Femur (tissue), 1 donor: ENCODE data around the gene BUD13.
A peak's percentile ranks its signal among the peaks of the same experiment; 100 is the strongest.
"Not testable (repeated sequence)": the region's sequence is repeated elsewhere in the genome, so short reads cannot be mapped to it uniquely, and the experiment has no call there.

Experiments used
- DNase-seq: peaks from one replicate; pipeline ENCODE4 v3.0.0-alpha.2; 2017

Gene BUD13

DNA sequence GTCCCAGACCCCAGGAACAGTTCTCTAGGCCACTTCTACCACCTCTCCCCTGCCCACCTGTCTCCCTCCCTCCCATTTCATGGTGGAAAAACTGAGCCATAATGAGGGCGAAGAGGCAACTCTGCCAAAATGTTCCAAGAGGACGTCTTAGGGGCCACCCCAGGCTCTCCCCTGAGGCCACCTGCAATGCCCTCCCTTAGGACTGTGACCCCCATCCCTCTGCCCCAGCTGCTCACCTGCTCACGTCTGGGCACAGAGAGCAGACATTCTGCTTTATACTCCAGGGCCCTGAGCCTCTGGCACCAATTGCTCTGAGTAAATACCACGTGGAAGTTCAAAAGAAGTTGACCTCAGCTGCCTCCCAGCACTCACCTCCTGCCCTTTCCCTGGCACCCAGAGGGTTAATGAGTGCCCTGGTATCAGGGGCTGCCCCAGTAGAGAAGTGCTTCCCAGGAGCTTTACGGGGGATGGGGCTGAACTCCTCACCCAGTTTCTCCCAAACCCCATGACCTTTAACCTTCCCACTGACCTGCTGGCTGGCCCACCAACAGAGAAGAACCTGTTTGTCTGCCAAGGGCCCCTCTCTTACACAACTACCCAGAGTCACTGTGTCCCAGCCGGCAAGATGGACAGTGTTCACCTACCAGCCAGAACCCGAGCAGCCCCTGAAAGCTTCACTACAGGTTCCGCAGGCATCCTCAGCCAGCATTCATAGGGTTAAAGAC lies 19.5 kb upstream of the BUD13 start:
- DNase-seq: no peak

DNA sequence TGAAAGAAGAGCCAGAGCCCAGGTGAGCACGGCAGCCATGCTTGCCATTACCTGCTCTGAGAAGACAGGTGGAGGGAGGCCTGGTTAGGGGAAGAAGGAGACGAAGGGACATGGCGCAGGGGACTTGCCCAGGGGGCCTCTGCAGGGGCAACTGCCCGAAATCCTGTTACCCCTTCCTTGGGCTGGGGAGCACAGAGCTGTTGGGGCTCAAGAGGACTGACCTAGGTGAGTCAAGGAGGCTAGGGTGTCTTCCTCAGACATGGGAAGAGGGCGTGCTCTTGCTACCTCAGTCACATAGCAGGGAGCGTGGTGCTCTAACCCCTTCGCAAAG lies 19.0 kb upstream of the BUD13 start, which contains the start of gene APOA5:
TSS of gene APOA5 (minus strand) at position 67 of the 331 bp plus-strand sequence. CDS start at position 48, 19 bp downstream.
- DNase-seq: no peak

DNA sequence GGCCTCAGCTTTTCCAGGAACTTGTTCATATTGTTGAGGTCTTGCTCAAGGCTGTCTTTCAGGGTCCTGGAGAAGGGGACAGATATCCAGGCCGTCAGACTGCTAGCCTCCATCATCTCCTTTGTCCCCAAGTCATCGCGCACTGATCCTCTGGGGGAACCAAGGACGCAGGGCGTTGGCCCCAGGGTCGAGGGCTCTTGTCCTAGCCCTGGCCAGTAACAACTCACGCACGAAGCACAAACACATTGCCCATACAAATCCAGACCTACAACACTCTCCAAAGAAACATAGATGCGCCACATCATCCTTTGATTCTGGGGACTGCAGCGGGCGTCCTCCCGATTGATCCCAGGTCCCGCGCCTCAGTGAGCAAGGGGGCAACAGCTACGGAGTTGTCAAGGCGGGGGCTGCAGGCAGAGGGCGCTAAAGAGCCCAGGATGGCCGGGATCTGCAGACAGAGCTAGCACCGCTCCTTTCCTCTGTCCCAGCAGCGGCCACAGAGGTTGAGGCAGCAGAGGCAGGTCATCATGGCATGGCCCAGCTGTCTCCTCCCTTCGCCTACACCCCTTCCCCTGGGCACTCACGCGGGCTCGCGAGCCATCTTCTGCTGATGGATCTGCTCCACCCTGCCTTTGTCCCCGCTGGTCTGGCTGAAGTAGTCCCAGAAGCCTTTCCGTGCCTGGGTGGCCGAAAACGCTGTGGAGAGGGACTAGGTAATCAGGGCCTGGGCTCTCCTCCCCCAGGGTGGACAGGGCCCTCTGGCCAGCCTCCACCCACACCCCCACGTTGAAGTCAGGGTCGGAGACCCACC lies 18.4 kb upstream of the BUD13 start:
- DNase-seq: peak; percentile 84

DNA sequence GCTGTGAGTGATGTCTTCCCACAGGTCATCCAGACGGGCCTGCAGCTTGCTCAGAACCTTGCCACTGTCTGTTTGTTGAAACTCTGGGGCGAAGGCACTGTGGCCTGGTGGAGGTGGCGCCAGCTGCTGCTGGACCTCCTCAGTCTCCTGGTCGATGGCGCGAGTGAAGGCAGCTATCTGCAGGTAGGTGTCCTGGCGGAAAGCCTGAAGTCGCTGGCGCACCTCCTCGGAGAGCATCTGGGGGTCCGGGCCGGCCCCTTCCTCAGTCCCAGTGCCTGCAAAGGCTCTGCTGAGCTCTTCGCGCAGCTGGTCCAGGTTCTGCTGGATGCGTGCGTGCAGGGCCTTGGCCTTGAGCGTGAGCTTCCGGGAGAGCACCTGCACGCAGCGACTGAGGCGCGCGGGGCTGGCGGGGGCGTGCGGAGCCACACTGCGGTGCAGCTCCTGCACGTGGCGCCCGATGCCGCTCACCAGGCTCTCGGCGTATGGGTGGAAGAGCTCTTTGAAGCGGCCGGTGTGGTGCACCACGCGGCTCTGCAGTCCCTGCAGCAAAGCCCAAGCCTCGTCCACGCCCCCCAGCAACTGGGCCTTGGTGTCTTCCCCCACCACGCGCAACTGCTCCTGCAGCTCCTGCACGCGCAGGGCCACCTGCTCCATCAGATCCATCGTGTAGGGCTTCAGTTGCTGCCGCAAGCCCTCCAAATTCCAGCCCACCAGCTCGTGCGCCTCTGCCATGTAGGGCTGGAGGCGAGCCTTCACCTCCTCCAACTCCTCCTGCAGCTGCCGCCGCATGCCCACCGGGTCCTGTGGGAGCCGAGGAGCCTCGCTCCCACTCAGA lies 17.6 kb upstream of the BUD13 start:
- DNase-seq: no peak

DNA sequence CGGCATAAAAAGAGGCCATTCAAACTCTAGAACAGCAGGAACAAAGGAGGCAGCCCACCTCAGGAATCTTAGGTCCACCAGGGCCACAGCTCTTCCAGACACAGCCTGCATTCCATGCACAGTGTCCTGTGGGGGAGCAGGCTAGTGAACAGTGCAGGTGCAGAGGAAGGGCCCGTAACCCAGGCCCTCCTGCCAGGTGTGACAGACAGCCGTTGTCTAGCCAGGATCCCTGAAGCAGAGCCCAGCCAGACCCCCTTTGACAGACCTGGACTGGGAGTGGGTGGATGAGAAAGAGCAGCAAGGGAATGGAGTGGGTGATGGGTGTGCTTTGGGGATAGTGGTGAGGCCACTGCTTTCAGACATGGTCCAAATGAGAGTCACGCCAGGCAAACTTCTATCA lies 16.2 kb upstream of the BUD13 start:
- no peak for DNase-seq

DNA sequence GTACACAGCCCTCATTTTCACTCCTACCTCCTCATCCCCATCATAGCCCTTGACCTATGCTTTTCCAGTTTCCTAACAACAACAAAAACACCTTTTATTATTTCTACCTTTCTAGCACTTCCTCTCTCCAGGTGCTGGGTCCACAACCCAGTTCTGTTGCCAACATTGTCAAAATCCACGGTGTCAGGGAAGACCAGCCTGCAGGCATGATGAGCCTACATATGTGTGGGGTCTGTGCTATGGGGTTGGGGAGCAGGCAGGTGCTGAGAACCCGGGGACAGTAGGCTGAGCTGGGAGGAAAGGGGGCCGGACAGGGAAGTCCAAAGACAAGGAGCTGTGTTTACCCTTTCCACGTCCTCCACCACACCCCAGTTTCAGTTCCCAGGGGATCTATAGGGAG lies 15.7 kb upstream of the BUD13 start:
- DNase-seq: no peak

DNA sequence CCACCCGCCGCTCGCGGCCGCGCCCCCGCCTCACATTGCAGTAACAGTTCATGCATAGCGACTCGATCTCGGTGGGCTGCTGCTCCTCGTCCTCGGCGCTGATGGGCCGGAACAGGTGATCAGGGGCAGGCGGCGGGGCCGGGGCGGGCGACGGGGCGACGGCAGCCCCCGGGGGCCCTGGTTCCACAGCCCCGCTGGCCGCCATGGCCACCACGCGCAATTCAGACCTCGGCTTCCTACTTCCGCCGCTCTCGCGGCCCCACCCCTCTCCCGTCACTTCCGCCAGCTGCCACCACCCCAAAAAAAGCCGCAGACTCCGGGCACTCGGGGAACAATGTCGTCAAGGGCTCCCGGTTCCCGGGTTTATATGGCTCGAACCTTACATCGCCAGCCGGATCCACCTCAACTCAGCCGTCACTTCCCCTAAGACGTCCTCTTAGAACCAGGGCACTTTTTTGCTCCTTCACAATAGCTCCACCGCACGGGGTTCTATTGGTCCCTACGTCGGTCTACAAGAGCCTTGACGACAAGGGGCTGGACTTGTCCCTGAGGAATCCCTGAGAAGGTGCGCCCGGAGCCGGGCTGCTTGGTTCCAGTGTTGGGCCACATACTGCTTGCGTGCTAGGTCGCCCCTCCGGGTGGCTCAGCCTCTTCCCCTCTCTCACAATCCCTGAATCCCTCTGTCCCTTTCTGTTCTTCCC lies 15.1 kb upstream of the BUD13 start, which contains the start of gene ZPR1:
TSS of gene ZPR1 (minus strand) at position 238 of the 701 bp plus-strand sequence. CDS start at position 205, 33 bp downstream.
- DNase-seq: peak; percentile 93

DNA sequence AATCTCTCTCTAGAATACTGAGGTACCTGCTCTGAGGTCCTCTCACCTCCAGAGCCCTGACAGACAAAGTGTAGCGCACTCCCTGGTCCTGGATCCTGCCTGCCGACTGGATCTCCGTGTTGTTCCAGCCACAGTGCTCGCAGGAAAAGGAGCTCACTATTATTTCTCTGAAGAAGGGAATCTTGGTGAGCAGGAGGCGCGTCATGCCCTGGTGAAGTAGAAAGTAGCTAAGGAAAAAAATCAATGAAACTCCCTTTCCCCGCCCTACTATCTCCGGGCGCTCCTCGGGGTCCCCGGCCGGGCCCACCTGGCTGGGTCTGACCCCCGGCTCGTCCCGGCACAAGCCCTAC lies 14.6 kb upstream of the BUD13 start:
- DNase-seq: no peak

DNA sequence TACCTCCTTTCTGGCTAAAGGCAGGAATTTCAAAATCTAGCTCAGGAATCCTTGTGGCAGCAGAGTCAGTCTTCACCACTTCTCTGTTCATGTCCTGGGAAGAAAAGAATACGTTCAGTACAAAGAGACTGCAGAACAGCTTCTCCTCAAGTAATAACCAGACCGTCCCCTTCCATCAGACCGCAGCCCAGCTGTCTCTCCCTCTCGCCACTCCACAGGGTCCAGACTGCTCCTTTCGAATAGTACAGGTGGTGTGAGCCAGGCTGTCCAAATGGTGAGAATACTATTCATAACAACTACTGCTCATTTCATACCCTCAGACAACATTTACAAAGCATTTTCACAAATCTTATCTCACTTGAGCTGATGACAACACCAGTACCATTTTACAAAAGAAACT lies 14.2 kb upstream of the BUD13 start:
- no peak for DNase-seq

DNA sequence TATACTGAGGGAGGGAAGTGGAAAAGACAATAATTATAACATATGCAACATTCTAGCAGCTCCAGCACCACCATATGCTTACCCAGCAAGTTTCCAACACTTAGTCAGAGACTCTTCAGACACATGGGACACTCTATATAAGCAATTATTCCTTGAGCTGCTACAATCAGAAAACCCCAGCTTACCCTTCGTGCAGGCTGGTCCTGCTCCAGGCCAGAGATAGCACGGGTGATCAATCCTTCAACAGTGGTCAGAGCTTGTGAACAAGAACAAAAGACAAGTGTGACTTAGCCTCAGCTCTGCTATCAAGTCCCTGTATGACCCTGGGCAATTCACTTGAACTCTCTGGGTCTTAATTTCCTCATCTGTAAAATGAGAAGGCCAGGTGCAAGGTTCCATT lies 13.5 kb upstream of the BUD13 start:
- DNase-seq: no peak

DNA sequence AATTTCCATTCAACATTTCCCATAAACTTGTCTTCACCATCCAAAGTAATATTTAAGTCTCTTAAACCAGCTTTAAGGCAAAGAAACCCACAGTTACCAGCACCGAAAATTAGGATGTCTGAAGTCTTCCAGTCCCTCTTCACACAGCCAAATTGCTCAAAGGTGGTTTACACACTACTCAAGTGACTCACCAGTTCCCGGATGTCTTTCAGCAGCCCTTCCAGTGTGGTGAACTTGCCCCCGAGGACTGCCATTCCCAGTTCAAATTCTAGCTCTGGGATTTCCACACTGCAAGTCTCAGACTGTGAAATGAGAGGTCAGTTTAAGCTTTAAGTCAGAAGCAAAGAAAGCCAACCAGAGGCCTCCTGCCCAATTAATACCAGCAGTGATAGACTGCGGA lies 9.9 kb upstream of the BUD13 start:
- no peak for DNase-seq

DNA sequence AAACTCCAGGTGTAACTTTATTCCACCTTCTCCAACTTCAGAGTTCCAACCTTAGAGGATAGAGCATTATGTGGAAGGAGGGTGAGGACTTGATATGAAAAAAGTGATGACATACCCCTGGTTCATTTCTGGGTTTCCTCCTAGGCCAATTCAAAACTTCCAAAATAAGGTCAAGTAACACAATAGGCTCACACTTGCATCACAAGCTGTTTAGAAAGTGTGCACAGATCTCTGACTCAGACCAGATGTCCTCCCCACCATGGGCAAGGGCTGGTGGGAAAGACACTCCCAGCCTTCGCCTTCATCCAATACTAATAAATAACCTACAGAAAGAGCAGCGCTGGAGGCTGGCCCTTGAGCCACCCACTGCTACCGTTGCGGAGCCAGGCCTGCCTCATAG lies 5.8 kb upstream of the BUD13 start:
- DNase-seq: no peak

DNA sequence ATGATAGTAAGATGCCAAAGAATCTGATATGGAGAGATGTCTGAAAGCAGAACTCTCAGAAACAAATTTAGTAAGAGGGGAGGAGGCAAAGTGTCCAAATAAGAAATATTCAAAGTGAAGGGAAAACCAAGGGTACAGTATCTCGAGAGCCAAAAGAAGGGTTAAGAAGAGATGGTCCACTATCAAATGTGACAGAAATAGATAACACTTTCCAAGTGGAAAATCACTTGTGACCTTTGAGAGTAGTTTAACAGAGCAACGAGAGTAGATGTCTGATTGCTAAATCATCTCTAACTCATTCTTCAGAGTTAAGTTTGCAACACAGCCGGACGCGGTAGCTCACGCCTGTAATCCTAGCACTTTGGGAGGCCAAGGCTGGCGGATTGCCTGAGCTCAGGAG lies 4.3 kb upstream of the BUD13 start:
- DNase-seq: no peak

DNA sequence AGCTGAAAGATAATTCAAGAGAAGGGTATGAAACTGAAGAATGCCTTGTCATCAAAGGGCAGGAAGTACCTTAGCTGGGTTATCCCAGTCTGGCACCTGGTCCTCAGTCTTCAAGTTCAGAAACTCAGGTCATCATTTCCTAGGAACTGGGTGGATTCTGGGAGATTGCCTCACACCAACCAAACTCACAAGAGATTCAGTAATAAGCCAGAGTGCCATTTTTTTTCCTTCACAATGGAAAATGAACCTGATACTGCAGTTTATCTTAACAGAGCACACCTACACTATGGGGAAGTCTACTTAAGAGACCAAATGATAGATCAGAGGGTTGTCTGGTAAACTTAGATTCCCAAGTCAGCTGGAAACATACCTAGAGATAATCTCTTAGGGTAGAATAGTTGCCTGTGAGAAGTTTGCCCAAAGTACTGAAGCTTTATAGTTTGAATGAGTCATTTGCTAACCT lies 3.8 kb upstream of the BUD13 start:
- no peak for DNase-seq

DNA sequence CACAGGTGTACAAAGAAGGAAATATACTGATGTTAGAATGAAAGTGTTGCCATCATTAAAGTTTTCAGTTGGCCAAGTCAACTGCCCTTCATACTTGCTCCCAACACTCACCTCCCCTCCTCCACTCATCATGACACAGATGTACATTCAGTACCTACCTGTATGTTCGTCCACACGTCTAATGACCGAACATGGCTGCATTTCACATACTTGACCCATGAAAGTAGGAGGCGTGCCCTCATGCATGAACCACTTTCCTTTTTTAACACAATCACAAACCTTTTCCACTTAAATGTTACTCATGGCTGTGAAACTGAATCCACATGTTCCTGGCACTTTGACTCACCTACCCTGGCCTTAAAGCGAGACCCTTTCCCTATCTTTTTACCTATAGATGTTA lies 3.2 kb upstream of the BUD13 start:
- DNase-seq: no peak

DNA sequence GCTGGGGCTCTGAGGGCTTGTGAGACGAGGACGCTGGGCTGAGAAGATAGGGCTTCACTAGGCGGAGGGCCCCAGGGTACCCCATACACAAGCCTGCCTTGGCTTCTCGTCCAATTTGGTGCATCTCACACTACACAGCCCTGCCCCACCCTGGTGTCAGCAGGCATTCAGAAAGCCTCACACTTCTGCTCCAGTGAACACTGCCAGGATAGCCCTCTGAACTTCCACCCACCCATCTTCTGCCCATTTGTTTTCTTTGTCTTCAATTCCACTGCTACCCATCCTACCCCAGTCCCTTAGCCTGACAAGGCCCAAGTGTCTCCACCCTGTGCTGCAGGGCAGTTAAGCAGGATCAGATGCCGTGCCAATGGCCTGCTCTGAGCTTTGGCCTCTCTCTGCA lies 1.9 kb upstream of the BUD13 start:
- DNase-seq: no peak

DNA sequence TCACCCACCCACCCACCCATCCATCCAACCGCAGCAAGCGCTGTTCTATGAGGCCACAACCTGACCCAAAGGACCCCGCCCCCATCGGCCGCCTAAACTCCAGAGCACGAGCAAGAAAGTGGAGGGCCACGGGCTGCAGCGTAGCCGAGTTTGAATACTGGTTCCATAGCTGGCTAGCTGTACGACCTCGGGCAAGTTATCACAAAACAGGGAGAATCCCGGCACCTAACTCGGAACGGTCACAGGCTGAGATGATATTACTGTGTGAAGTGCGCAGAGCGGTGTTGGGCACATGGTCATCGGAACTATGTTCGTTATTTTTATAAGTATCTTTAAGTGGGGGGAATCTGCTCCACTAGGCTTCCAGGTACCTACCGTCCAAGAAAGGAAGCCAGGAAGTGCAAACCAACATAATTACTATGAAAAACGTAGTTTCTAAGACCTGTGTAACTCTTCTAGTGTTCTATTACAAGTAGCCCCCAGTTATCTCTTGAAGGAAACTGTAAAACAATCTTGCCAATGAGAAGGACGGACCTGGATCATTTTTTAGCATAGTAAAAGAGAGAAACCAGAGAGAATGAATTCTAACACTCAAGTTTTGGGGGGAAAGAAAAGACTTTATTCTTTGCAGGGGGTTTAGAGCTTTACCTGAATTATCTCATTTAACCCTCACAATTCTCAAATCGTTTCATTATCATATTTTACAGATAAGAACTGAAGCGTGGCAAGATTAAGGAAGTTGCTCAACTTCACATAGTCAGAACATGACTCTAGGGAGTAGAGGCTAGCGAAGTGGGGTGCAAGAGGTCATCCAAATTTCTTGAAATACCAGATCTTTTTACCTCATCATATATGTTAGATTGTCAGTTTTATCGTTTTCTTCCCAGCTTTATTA lies 663 bp upstream of the BUD13 start:
- no peak for DNase-seq

DNA sequence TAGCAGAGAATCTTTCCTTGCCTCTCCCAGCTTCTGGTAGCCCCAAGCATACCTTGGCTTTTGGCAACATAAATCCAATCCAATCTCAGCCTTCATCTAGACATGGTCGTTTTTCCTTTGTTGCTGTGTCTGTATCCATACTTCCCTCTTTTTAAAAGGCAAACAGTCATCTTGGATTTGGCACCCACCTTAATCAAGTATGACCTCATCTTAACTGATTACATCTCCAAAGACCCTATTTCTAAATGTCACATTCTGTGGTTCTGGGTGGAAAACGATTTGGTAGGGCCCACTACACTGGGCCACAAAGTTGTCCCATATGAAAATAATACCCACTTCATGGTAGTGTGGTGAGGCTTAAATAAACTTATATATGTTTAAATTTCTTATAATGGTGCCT lies 852 bp downstream of the BUD13 start:
- DNase-seq: no peak

DNA sequence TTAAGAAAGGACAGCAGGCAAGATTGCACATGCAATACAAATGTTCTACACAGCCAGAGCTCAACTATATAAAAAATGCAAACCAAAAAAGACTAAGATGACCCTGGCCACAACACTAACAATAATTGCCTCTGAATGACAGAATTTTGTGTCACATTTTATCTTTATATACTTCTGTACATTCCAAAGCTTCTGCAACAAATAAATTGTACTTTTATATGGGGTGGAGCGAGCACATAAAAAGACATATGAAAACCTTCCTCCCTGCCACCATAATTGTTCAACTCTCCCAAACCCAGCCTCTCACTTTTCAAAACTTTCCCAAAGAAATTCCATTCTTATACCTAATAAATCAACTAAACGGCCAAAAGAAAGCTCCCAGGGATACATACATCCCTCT lies 10.7 kb downstream of the BUD13 start:
- DNase-seq: no peak

DNA sequence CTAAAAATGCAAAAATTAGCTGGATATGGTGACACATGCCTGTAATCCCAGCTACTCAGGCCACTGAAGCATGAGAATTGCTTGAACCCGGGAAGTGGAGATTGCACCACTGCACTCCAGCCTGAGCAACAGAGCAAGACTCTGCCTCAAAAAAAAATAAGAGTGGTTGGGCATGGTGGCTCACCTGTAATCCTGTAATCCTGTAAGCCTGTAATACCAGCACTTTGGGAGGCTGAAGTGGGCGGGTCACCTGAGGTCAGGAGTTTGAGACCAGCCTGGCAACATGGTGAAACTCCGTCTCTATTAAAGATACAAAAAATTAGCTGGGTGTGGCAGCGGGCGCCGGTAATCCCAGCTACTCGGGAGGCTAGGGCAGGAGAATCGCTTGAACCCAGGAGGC lies 16.7 kb downstream of the BUD13 start:
- not testable (repeated sequence) for DNase-seq

DNA sequence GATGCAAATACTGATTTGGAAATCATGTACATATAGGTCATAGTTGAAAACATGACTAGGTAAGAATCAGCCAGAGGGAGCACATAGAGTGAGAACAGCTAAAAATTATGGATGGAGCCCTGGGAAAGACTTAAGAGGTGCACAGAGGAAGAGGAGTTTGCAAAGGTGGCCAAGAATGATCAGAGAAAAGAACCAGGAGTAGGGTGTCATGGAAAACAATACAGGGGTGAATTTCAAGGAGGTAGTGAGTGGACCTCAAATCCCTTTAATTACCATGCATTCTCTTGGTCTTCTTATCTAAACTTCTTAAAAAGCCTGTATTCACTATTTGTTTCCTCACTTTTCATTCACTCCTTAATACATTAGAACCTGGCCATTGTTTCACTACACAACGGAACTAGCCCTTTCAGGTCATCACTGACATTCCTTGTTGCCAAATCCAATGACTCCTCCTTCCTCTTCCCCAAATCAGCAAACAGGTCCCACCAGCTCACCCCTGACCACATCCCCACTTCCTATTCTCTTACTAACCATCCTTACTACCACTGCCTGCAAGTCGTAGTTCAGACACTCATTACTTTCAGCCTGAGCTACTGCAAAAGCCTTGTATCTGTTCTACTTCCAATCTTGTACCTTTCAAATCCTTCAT lies 22.6 kb downstream of the BUD13 start:
- no peak for DNase-seq
